GM23248 (cell line): ENCODE results near the gene MYH3.

ENCODE experiments used
- EZH2 ChIP-seq: fragments of 200-600 bp; sonication (generic); IDR thresholded peaks from 2 replicates; pipeline ENCODE4 v1.6.1; 2018; ENCODE audit warnings: antibody characterized with exemption, mild to moderate bottlenecking; ENCODE audit not compliant: insufficient read depth, poor library complexity, severe bottlenecking
- EZH2phosphoT487 ChIP-seq: fragments of 200-600 bp; sonication (generic); IDR thresholded peaks from 2 replicates; pipeline ENCODE4 v1.6.1; 2018; ENCODE audit warnings: antibody characterized with exemption, moderate library complexity, mild to moderate bottlenecking, low read depth; ENCODE audit not compliant: insufficient read depth

- TF ChIP-seq EZH2phosphoT487 = no peak
- TF ChIP-seq EZH2 = no peak
Measured at GRCh38 chr17:10702574-10702973, 45.5 kb upstream of the MYH3 start.
